HEK293T (cell line): ENCODE data around the gene BIVM.

ENCODE experiments used
- ARNT ChIP-seq: fragments of 450-650 bp; IDR thresholded peaks from 2 replicates; pipeline ENCODE4 v1.6.1; 2017; ENCODE audit warnings: mild to moderate bottlenecking
- BHLHE40 ChIP-seq: fragments of 450-650 bp; IDR thresholded peaks from 2 replicates; pipeline ENCODE4 v1.6.1; 2016; ENCODE audit warnings: mild to moderate bottlenecking, moderate library complexity, borderline replicate concordance
- ELF4 ChIP-seq: fragments of 450-650 bp; IDR thresholded peaks from 2 replicates; pipeline ENCODE4 v1.6.1; 2017; ENCODE audit warnings: antibody characterized with exemption
- FOXA1 ChIP-seq: fragments of 450-650 bp; IDR thresholded peaks from 2 replicates; pipeline ENCODE4 v1.6.1; 2016; ENCODE audit warnings: mild to moderate bottlenecking
- FOXK2 ChIP-seq: fragments of 450-650 bp; IDR thresholded peaks from 2 replicates; pipeline ENCODE4 v1.6.1; 2016; ENCODE audit warnings: mild to moderate bottlenecking
- FOXM1 ChIP-seq: fragments of 450-650 bp; IDR thresholded peaks from 2 replicates; pipeline ENCODE4 v1.6.1; 2017; ENCODE audit warnings: mild to moderate bottlenecking, borderline replicate concordance
- HDGF ChIP-seq: fragments of 450-650 bp; IDR thresholded peaks from 2 replicates; pipeline ENCODE4 v1.6.1; 2017; ENCODE audit warnings: antibody characterized with exemption, borderline replicate concordance
- LEF1 ChIP-seq: fragments of 450-650 bp; IDR thresholded peaks from 2 replicates; pipeline ENCODE4 v1.6.1; 2017; ENCODE audit warnings: mild to moderate bottlenecking, borderline replicate concordance
- SP1 ChIP-seq: fragments of 450-650 bp; IDR thresholded peaks from 2 replicates; pipeline ENCODE4 v1.6.1; 2017
- SUZ12 ChIP-seq: fragments of 450-650 bp; IDR thresholded peaks from 2 replicates; pipeline ENCODE4 v1.6.1; 2016; ENCODE audit warnings: mild to moderate bottlenecking
- TARDBP ChIP-seq: fragments of 450-650 bp; IDR thresholded peaks from 2 replicates; pipeline ENCODE4 v1.6.1; 2016
- ZNF384 ChIP-seq: fragments of 450-650 bp; IDR thresholded peaks from 2 replicates; pipeline ENCODE4 v1.6.1; 2016

DNA sequence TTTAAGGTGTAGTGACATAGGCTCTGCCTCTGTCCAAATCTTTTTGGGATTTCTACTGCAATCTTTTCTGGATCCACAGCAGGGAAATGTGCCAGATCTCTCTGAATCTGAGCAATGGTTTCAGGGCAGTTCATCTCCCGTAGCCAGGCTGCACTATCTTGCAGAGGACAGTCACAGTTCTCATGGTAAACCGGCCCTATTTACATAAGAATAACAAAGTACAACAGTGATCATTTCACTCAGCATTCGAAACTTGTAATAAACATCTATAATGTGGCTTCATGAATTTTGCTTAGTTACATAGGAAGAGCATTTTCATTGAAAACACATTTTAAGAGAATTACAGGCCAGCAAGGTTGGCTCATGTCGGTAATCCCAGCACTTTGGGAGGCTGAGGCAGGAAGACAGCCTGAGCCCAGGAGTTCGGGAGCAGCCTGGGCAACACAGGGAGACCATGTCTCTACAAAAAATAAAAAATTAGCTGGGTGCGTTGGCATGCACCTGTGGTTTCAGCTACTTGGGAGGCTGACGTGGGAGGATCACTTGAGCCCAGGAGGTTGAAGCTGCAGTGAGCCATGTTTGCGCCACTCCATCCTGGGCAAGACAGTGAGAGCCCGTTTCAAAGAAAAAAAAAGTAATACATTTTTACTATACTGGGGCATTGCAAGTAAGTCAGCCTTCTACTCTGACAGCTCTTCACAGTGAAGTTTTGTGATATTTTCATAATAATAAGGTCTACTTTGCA lies 5.1 kb upstream of the BIVM start:
- TF ChIP-seq ARNT (no peak), FOXA1 (no peak), TARDBP (no peak), ELF4 (no peak), FOXK2 (no peak), HDGF (no peak), SUZ12 (no peak), ZNF384 (no peak), FOXM1 (no peak), BHLHE40 (no peak), SP1 (no peak), LEF1 (no peak)
